OCI-LY1 (cell line): ENCODE data around the gene TMEM164.

Source experiments
- H2AFZ ChIP-seq: fragments of 200-600 bp; sonication (generic), shearing (Covaris generic); 2 replicates; pipeline ENCODE4 v1.6.0; 2014; ENCODE audit warnings: antibody characterized with exemption, mild to moderate bottlenecking, low read length
- H3F3A ChIP-seq: fragments of 200-600 bp; sonication (generic), shearing (Covaris generic); 2 replicates; pipeline ENCODE4 v1.6.0; 2014; ENCODE audit warnings: mild to moderate bottlenecking, antibody characterized with exemption, low read length, moderate library complexity; ENCODE audit not compliant: insufficient read depth
- H3K27ac ChIP-seq: fragments of 200-600 bp; sonication (generic); 2 replicates; pipeline ENCODE4 v1.5.1; 2014; ENCODE audit warnings: low read length, mixed run types, mild to moderate bottlenecking, low read depth; ENCODE audit not compliant: poor library complexity, severe bottlenecking
- H3K27me3 ChIP-seq: fragments of 200-600 bp; sonication (generic); 2 replicates; pipeline ENCODE4 v1.6.0; 2014; ENCODE audit warnings: antibody characterized with exemption, mild to moderate bottlenecking, low read length, moderate library complexity; ENCODE audit not compliant: insufficient read depth
- H3K36me3 ChIP-seq: fragments of 200-600 bp; sonication (generic); 2 replicates; pipeline ENCODE4 v1.6.1; 2014; ENCODE audit warnings: mild to moderate bottlenecking, antibody characterized with exemption, low read length, moderate library complexity, mixed read lengths; ENCODE audit not compliant: insufficient read depth
- H3K4me1 ChIP-seq: fragments of 200-600 bp; sonication (generic); 2 replicates; pipeline ENCODE4 v1.5.1; 2014; ENCODE audit warnings: mild to moderate bottlenecking, low read length, moderate library complexity; ENCODE audit not compliant: insufficient read depth, severe bottlenecking
- H3K4me2 ChIP-seq: fragments of 200-600 bp; sonication (generic), shearing (Covaris generic); 2 replicates; pipeline ENCODE4 v1.6.1; 2014; ENCODE audit warnings: low read length
- H3K4me3 ChIP-seq: fragments of 200-600 bp; sonication (generic); 2 replicates; pipeline ENCODE4 v1.5.1; 2014; ENCODE audit warnings: low read length, low read depth, mild to moderate bottlenecking, mixed read lengths; ENCODE audit not compliant: poor library complexity, severe bottlenecking
- H3K79me2 ChIP-seq: fragments of 200-600 bp; shearing (Covaris generic); 2 replicates; pipeline ENCODE4 v1.6.1; 2016; ENCODE audit warnings: mixed run types, low read length, mixed read lengths; ENCODE audit not compliant: insufficient read depth
- H3K9ac ChIP-seq: fragments of 200-600 bp; sonication (generic), shearing (Covaris generic); 2 replicates; pipeline ENCODE4 v1.6.1; 2014; ENCODE audit warnings: mild to moderate bottlenecking, low read length, mixed read lengths
- H3K9me2 ChIP-seq: fragments of 200-600 bp; sonication (generic), shearing (Covaris generic); 2 replicates; pipeline ENCODE4 v1.6.1; 2014; ENCODE audit warnings: low read depth, mild to moderate bottlenecking, low read length, mixed read lengths
- H3K9me3 ChIP-seq: fragments of 200-600 bp; shearing (Covaris generic); 2 replicates; pipeline ENCODE4 v1.6.1; 2014; ENCODE audit warnings: low read length, mixed read lengths
- H4K20me1 ChIP-seq: fragments of 200-600 bp; sonication (generic), shearing (Covaris generic); 2 replicates; pipeline ENCODE4 v1.6.0; 2016; ENCODE audit warnings: mild to moderate bottlenecking, low read length; ENCODE audit not compliant: insufficient read depth
- EZH2 ChIP-seq: fragments of 200-600 bp; sonication (generic), shearing (Covaris generic); IDR thresholded peaks from 2 replicates; pipeline ENCODE4 v1.8.0; 2017; ENCODE audit warnings: borderline replicate concordance, mixed run types, mild to moderate bottlenecking, antibody characterized with exemption, low read length, moderate library complexity, mixed read lengths
- TF ChIP-seq, protein P1 (sequence below): fragments of 200-600 bp; sonication (generic), shearing (Covaris generic); IDR thresholded peaks from 2 replicates; pipeline ENCODE4 v1.5.1; 2017; ENCODE audit warnings: mild to moderate bottlenecking, antibody characterized with exemption, low read length, moderate library complexity, mixed read lengths

The TMEM164 gene

DNA sequence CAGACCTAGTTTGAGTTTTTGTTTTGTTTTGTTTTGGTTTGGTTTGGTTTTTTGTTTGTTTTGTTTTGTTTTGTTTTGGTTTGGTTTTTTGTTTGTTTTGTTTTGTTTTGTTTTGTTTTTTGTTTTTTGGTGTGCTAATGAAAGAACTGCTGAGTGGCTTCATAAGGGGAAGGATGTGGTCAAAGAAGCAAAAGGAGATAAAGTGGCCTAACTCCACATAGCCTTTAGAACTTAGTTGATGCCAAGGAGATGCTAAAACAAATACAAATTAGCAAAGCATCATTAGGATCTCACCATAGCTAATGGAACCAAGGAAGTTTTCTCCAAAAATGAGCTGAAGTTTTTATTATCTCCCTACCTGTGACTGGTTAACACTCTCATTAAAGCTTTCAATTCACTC, 44.6 kb upstream of the TMEM164 start:
- Histone ChIP-seq H4K20me1 (no peaks in the 10 kb centered on the region), H3K79me2 (no peaks in the 10 kb centered on the region), H3K27me3 (no peaks in the 10 kb centered on the region), H3K4me1 (no peaks in the 10 kb centered on the region), H3K4me3 (no peak overlapping the region), H3K9me2 (no peaks in the 10 kb centered on the region), H2AFZ (no peak overlapping the region), H3K9me3 (no peaks in the 10 kb centered on the region), H3K4me2 (no peak overlapping the region), H3F3A (no peaks in the 10 kb centered on the region), H3K27ac (no peak overlapping the region), H3K36me3 (no peaks in the 10 kb centered on the region), H3K9ac (no peak overlapping the region)
- TF ChIP-seq EZH2 = no peak
- TF ChIP-seq, protein P1, sequence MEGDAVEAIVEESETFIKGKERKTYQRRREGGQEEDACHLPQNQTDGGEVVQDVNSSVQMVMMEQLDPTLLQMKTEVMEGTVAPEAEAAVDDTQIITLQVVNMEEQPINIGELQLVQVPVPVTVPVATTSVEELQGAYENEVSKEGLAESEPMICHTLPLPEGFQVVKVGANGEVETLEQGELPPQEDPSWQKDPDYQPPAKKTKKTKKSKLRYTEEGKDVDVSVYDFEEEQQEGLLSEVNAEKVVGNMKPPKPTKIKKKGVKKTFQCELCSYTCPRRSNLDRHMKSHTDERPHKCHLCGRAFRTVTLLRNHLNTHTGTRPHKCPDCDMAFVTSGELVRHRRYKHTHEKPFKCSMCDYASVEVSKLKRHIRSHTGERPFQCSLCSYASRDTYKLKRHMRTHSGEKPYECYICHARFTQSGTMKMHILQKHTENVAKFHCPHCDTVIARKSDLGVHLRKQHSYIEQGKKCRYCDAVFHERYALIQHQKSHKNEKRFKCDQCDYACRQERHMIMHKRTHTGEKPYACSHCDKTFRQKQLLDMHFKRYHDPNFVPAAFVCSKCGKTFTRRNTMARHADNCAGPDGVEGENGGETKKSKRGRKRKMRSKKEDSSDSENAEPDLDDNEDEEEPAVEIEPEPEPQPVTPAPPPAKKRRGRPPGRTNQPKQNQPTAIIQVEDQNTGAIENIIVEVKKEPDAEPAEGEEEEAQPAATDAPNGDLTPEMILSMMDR = no peak

DNA sequence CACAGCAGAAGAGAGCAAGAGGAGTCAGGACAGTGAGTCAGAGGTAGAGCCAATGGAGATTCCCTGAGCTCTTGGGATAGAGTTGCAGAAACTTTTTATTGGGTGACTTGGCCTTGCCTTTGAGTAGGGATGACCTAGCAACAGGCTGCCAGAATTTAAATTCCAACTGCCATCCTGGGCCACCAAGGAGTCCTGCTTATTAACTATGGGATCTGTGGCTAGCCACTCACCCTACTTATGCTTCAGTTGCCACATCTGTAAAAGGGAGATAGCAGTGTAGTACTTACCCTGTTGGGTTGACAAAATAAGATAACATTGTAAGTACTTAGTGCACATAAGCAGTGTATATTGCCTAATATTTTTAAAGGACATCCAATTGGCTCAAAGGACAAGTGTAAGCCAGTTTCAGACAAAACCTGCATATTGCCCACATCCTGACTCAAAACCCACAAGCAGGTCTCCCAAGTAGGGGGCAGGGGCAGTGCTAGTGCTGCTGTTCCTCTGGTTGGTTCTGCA, 43.5 kb upstream of the TMEM164 start:
- H2AFZ ChIP-seq = no peak overlapping the region
- no peaks in the 10 kb centered on the region for H3K27me3 ChIP-seq
- no peak overlapping the region for H3K9ac ChIP-seq
- no peak for TF ChIP-seq EZH2
- TF ChIP-seq, protein P1 = no peak
- no peak overlapping the region for H3K4me2 ChIP-seq
- no peaks in the 10 kb centered on the region for H3K9me2 ChIP-seq
- H4K20me1 ChIP-seq = no peaks in the 10 kb centered on the region
- H3F3A ChIP-seq = no peaks in the 10 kb centered on the region
- no peaks in the 10 kb centered on the region for H3K36me3 ChIP-seq
- H3K79me2 ChIP-seq = no peaks in the 10 kb centered on the region
- H3K4me1 ChIP-seq = no peaks in the 10 kb centered on the region
- no peak overlapping the region for H3K4me3 ChIP-seq
- no peak overlapping the region for H3K27ac ChIP-seq
- no peaks in the 10 kb centered on the region for H3K9me3 ChIP-seq

DNA sequence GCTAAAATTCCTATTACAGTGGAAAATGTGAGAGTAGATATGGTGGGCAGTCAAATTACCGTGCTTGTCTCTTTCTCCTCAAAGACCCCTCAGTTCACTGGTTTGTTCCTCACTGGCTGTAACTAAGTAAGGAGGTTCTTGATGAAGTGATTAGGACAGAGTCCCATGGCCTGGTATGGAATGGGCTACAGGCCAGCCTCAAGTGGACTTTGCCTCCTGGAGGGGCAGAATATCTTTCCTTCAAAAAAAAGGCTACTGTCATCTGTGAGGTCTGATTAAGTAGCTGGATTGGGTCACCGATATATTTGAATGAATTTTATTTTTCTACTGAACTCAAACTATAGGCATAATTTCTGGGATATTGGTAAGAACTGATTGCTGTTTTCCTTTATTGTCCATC, 38.5 kb upstream of the TMEM164 start:
- TF ChIP-seq, protein P1 = no peak
- no peak for TF ChIP-seq EZH2
- Histone ChIP-seq H2AFZ (no peak overlapping the region), H4K20me1 (no peaks in the 10 kb centered on the region), H3K4me2 (no peak overlapping the region), H3K9me3 (no peaks in the 10 kb centered on the region), H3K27ac (no peak overlapping the region), H3F3A (no peaks in the 10 kb centered on the region), H3K4me3 (no peak overlapping the region), H3K36me3 (no peaks in the 10 kb centered on the region), H3K9me2 (no peaks in the 10 kb centered on the region), H3K9ac (no peak overlapping the region), H3K27me3 (no peaks in the 10 kb centered on the region), H3K4me1 (no peaks in the 10 kb centered on the region), H3K79me2 (no peaks in the 10 kb centered on the region)
